ENCODE data around the gene GSTO2. TPM values are rescaled to one million over a fixed set of nuclear protein-coding genes. Genes with fewer than 3 reads are reported as not detected.
A peak's percentile ranks its signal among the peaks of the same experiment; 100 is the strongest.

GSTO2 gene
- total and polyA plus RNA-seq, 10 of the 15 experiments (the other 5 are each of a cell fraction or from before 2014, with no cell fraction given), result 0.16 to 0.86 (median 0.46) TPM

- peak; percentile 41 for FAIRE-seq
- in situ Hi-C loops (cut with MboI) (no loop called here), intact Hi-C loops (cut with micrococcal nuclease; ENCODE audit: unreplicated experiment) (no loop called here)
- POLR2A ChIA-PET, result interaction anchor here (0.5 to 2.3 kb wide), 4 partner anchors 8 to 59 kb away, joined by 3 to 9 read pairs (median 4); partner anchors contain the start of gene ITPRIP
- H3K27ac ChIP-seq (ENCODE audit: control insufficient read depth, insufficient read depth), result 0 out of 2 replicates have a peak overlapping the region, but pooled peaks have one; percentile 2
- RAD21 ChIA-PET (ENCODE audit: unreplicated experiment), result interaction anchor here (0.6 to 2.0 kb wide), 8 partner anchors 9 to 74 kb away, joined by 3 to 12 read pairs (median 4); partner anchors contain the start of genes GSTO1 and ITPRIP
- peaks cover 26% of the 10 kb centered on the region for H3K4me1 ChIP-seq (ENCODE audit: control insufficient read depth, insufficient read depth, low read length)
- DNase-seq (ENCODE audit: low read depth, low spot score), result no peak
- no peaks in the 10 kb centered on the region for H3K27me3 ChIP-seq (replicated peaks in 1 of 2; ENCODE audit: control insufficient read depth in 2 of 2, insufficient read depth in 2 of 2, low read length in 1 of 2)
- SMC1A ChIA-PET (ENCODE audit: uncharacterized antibody, unreplicated experiment), result interaction anchor here (0.7 to 2.0 kb wide), 7 partner anchors 9 to 37 kb away, joined by 3 to 8 read pairs (median 5); partner anchors contain the start of gene ITPRIP
- peak overlapping the region; percentile 59 for H3K9ac ChIP-seq (ENCODE audit: control insufficient read depth, insufficient read depth, low read length)
- CTCF ChIA-PET, result interaction anchor here (0.7 to 4.2 kb wide), 6 partner anchors 9 to 54 kb away, joined by 3 to 30 read pairs (median 8); partner anchors contain the start of gene ITPRIP
- peak; percentile 77 for ATAC-seq
- no peaks in the 10 kb centered on the region for H3K9me3 ChIP-seq (replicated peaks; ENCODE audit: control insufficient read depth, insufficient read depth, low read length)
- H3K79me2 ChIP-seq (ENCODE audit: control insufficient read depth, insufficient read depth, low read length), result peaks cover 53% of the 10 kb centered on the region
- peaks cover 20% of the 10 kb centered on the region; the same call in 1 of the 2 replicates for H4K20me1 ChIP-seq (ENCODE audit: control insufficient read depth, insufficient read depth)
- no TSS peak for BruUV-seq (replicated peaks)
- H3K4me3 ChIP-seq, result peak overlapping the region; percentile 59
- no peak overlapping the region; the same call in 1 of the 2 replicates for H2AFZ ChIP-seq (ENCODE audit: control insufficient read depth, low read depth, low read length)
- 57% methylated on average over 12 of the region's 15 CpGs for WGBS (ENCODE audit: insufficient coverage, insufficient replicate concordance, low lambda C conversion rate, missing lambda C conversion rate)
- H3K4me2 ChIP-seq (ENCODE audit: control insufficient read depth, insufficient read depth), result peak overlapping the region; percentile 88
- peaks cover under 1 to 4% of the 10 kb centered on the region in 2 experiments; a peak in 3 of 4 replicates for H3K36me3 ChIP-seq (ENCODE audit: control insufficient read depth in 2 of 2, insufficient read depth in 2 of 2, low read length in 1 of 2)
- TF ChIP-seq TCF3 (IDR thresholded peaks at IDR 0.05; ENCODE audit: borderline replicate concordance, insufficient read depth, low read depth, low read length) (0 out of 2 replicates have a peak, but pooled peaks have one; percentile 20), MEF2B (IDR thresholded peaks at IDR 0.05; ENCODE audit: partially characterized antibody, poor library complexity, severe bottlenecking) (peak; percentile 52), CTCF (IDR thresholded peaks at IDR 0.05 in 2 of 3, conservative IDR thresholded peaks at IDR 0.05 in 1 of 3; ENCODE audit: control insufficient read depth in 2 of 3, extremely low read depth in 1 of 3, insufficient read depth in 1 of 3, low read depth in 3 of 3, low read length in 3 of 3) (no peak), ZBTB4 (CRISPR knock-in tag; IDR thresholded peaks at IDR 0.05) (no peak), SMARCA5 (IDR thresholded peaks at IDR 0.05) (0 out of 2 replicates have a peak, but pooled peaks have one; percentile 18), LARP7 (IDR thresholded peaks at IDR 0.05) (no peak), ATF3 (IDR thresholded peaks at IDR 0.05; ENCODE audit: borderline replicate concordance, extremely low read depth, low read depth, low read length) (no peak), RUNX3 (IDR thresholded peaks at IDR 0.05; ENCODE audit: low read length) (peak; percentile 64), POU2F2 (IDR thresholded peaks at IDR 0.05; ENCODE audit: borderline replicate concordance, low read depth, low read length) (peak; percentile 33; the same call in 1 of the 3 replicates), MYC (IDR thresholded peaks at IDR 0.05; ENCODE audit: insufficient read depth, insufficient read length, insufficient replicate concordance, low read length, severe bottlenecking) (no peak), SMAD1 (IDR thresholded peaks at IDR 0.05; ENCODE audit: low read depth, partially characterized antibody) (peak; percentile 18), ZNF217 (IDR thresholded peaks at IDR 0.05) (no peak), CREM (IDR thresholded peaks at IDR 0.05; ENCODE audit: low read depth) (peak; percentile 52; the same call in 1 of the 2 replicates), IKZF2 (IDR thresholded peaks at IDR 0.05) (peak; percentile 74 to 81), HDGF (IDR thresholded peaks at IDR 0.05) (peak; percentile 83), ATF7 (IDR thresholded peaks at IDR 0.05; ENCODE audit: low read depth) (peak; percentile 93)
These were observed 60.1 kb downstream of the GSTO2 start for GRCh38 chr10:104328896-104329710.

Measured in GM12878 (cell line).